HG03521 (cell line): ENCODE data around the gene CFAP57.

Experiments used
- ATAC-seq: cut with Tn5 transposase; IDR thresholded peaks from one replicate; pipeline ENCODE4 v1.9.1; 2021; ENCODE audit warnings: mild to moderate bottlenecking, moderate library complexity; ENCODE audit not compliant: unreplicated experiment

CFAP57 gene

GRCh38 chr1:43293896-43294760, 122.0 kb downstream of the CFAP57 start:
- ATAC-seq: no peak

GRCh38 chr1:43294761-43295160, 122.6 kb downstream of the CFAP57 start:
- no peak for ATAC-seq

- ATAC-seq: no peak
Observed at GRCh38 chr1:43296207-43296606, 124.1 kb downstream of the CFAP57 start.

- ATAC-seq: no peak
Observed at GRCh38 chr1:43298055-43298454, 125.9 kb downstream of the CFAP57 start.

- ATAC-seq: no peak
Observed at GRCh38 chr1:43299101-43299500, 127.0 kb downstream of the CFAP57 start.

- ATAC-seq: no peak
Observed at GRCh38 chr1:43300378-43301094, 128.4 kb downstream of the CFAP57 start, which contains the start of gene TIE1. TIE1 (plus strand) TSS chr1:43300982; CDS start chr1:43301072, 90 bp downstream.

GRCh38 chr1:43302201-43302600, 130.1 kb downstream of the CFAP57 start:
- no peak for ATAC-seq

- ATAC-seq: no peak
Observed at GRCh38 chr1:43302721-43303470, 130.8 kb downstream of the CFAP57 start.

- ATAC-seq: no peak
Observed at GRCh38 chr1:43303471-43304313, 131.6 kb downstream of the CFAP57 start.
